Endodermal cell (in vitro differentiated cells): ENCODE data around the gene POC5. TPM values are rescaled to one million over a fixed set of nuclear protein-coding genes. Genes with fewer than 3 reads are reported as not detected.

Experiments used
- DNase-seq: peaks from one replicate; pipeline ENCODE4 v3.0.0-alpha.2; 2017
- H3K27ac ChIP-seq: 2 replicates; pipeline ENCODE4 v1.5.1; 2013; ENCODE audit warnings: mild to moderate bottlenecking, low read depth, low read length, moderate library complexity
- H3K27me3 ChIP-seq: 2 replicates; pipeline ENCODE4 v1.6.1; 2013; ENCODE audit warnings: mild to moderate bottlenecking, low read length, moderate library complexity; ENCODE audit not compliant: insufficient read depth, control insufficient read depth, poor library complexity, severe bottlenecking
- H3K36me3 ChIP-seq: 2 replicates; pipeline ENCODE4 v1.7.0; 2013; ENCODE audit warnings: mild to moderate bottlenecking, low read length, moderate library complexity; ENCODE audit not compliant: control insufficient read depth, insufficient read depth
- H3K4me1 ChIP-seq: one replicate; pipeline ENCODE4 v1.7.0; 2013; ENCODE audit warnings: low read length; ENCODE audit not compliant: control insufficient read depth, insufficient read depth
- H3K4me3 ChIP-seq: 2 replicates; pipeline ENCODE4 v1.5.1; 2013; ENCODE audit warnings: mild to moderate bottlenecking, low read length, moderate library complexity
- H3K9ac ChIP-seq: 2 replicates; pipeline ENCODE4 v1.6.1; 2013; ENCODE audit warnings: mild to moderate bottlenecking, low read length, moderate library complexity; ENCODE audit not compliant: poor library complexity, severe bottlenecking; ENCODE audit errors: extremely low read depth
- H3K9me3 ChIP-seq: 2 replicates; pipeline ENCODE4 v1.6.1; 2013; ENCODE audit warnings: mild to moderate bottlenecking, low read length, moderate library complexity; ENCODE audit not compliant: control insufficient read depth
- H3K27ac Mint-ChIP-seq: 2 replicates; pipeline ENCODE4 v1.8.0; 2020; ENCODE audit warnings: mixed read lengths
- H3K27me3 Mint-ChIP-seq: 2 replicates; pipeline ENCODE4 v1.8.0; 2021; ENCODE audit warnings: mild to moderate bottlenecking, mixed read lengths; ENCODE audit not compliant: insufficient read depth
- H3K36me3 Mint-ChIP-seq: 2 replicates; pipeline ENCODE4 v1.8.0; 2020; ENCODE audit warnings: low read depth, mixed read lengths
- H3K4me1 Mint-ChIP-seq: 2 replicates; pipeline ENCODE4 v1.8.0; 2020; ENCODE audit warnings: mixed read lengths
- H3K4me3 Mint-ChIP-seq: 2 replicates; pipeline ENCODE4 v1.8.0; 2020; ENCODE audit warnings: mild to moderate bottlenecking, moderate library complexity, mixed read lengths
- H3K9me3 Mint-ChIP-seq: 2 replicates; pipeline ENCODE4 v1.8.0; 2020; ENCODE audit warnings: mild to moderate bottlenecking, mixed read lengths
- WGBS, 2 experiments: methylation state at CpG; one replicate each; pipeline versions ENCODE4 v1.1.5 to v1.1.7; 2013; ENCODE audit warnings: missing lambda C conversion rate in 2 of 2, mixed read lengths in 1 of 2; ENCODE audit not compliant: insufficient coverage in 1 of 2, insufficient read length in 1 of 2; 5-methylcytosine and 5-hydroxymethylcytosine counted together
- total RNA-seq, 2 donors: library from RNA; stranded (reverse); fragmentation: NEBNext Ultra II Directional in 1 of 2; extraction: Animal tissue kit (Norgen Biotek cat#: 25700) in 1 of 2; gene quantifications; 2 replicates in 1 of 2; 3 replicates in 1 of 2; pipeline ENCODE4 v1.2.1, GENCODE V29; 2021
- TF ChIP-seq, protein P1 (sequence below): fragments of 200-600 bp; sonication (generic); conservative IDR thresholded peaks from 2 replicates; pipeline ENCODE4 v1.5.0; 2021; ENCODE audit warnings: antibody characterized with exemption, mild to moderate bottlenecking

POC5 gene
- total RNA-seq, 2 donors from 2014 or later: 10.7 to 13.8 TPM

DNA sequence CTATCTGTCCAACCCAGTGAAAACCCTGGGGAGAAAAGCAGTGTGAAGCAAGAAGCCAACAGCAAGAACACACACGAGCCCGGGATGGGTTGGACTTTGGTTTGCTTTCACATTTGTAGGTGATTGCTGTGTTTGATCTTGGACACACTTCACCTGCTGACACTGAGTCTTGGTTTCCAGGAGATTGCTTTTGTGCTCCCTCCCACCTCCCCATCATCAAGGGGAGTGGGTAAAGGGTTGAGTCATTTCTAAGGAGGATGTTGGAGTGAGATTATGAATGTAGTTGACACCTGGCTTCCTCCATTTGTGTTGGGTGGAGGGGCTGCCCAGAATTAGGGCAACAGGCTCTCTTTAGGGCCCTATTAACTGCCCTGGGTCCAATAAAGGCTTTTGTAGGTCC is 68.5 kb downstream of the POC5 start:
- WGBS, 2 experiments: 100% methylated on average over 2 of the region's 2 CpGs
- H3K9ac ChIP-seq: no peak overlapping the region
- Mint-ChIP-seq H3K27me3 (no peaks in the 10 kb centered on the region), H3K4me3 (no peak overlapping the region), H3K9me3 (peaks cover 9% of the 10 kb centered on the region), H3K4me1 (no peaks in the 10 kb centered on the region), H3K27ac (no peak overlapping the region), H3K36me3 (peaks cover 3% of the 10 kb centered on the region)
- no peaks in the 10 kb centered on the region for H3K27me3 ChIP-seq
- DNase-seq: no peak
- no peaks in the 10 kb centered on the region for H3K4me1 ChIP-seq
- TF ChIP-seq, protein P1, sequence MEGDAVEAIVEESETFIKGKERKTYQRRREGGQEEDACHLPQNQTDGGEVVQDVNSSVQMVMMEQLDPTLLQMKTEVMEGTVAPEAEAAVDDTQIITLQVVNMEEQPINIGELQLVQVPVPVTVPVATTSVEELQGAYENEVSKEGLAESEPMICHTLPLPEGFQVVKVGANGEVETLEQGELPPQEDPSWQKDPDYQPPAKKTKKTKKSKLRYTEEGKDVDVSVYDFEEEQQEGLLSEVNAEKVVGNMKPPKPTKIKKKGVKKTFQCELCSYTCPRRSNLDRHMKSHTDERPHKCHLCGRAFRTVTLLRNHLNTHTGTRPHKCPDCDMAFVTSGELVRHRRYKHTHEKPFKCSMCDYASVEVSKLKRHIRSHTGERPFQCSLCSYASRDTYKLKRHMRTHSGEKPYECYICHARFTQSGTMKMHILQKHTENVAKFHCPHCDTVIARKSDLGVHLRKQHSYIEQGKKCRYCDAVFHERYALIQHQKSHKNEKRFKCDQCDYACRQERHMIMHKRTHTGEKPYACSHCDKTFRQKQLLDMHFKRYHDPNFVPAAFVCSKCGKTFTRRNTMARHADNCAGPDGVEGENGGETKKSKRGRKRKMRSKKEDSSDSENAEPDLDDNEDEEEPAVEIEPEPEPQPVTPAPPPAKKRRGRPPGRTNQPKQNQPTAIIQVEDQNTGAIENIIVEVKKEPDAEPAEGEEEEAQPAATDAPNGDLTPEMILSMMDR: no peak
- H3K36me3 ChIP-seq: no peaks in the 10 kb centered on the region
- H3K27ac ChIP-seq: no peak overlapping the region
- H3K4me3 ChIP-seq: no peak overlapping the region
- no peaks in the 10 kb centered on the region for H3K9me3 ChIP-seq

DNA sequence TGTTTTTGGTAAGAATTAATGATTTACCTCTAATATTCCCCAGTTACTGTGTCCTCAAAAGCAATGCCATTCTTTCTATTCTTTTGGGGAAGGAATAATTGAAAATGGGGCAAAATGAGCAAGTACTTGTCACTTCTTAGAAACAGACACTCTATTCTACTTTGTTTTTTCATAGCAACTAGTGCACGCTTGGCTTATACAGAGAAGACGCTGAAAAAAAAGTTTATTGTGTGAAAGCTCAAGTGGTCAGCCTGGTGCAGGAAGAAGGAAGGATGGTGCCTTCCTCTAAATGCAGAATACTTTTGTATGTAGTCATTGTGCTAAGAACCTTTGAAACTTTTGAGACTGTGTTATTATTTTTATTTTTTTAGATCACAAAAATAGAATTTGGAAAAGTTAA is 76.4 kb downstream of the POC5 start:
- Histone ChIP-seq H3K9ac (no peak overlapping the region), H3K27me3 (no peaks in the 10 kb centered on the region), H3K4me1 (no peaks in the 10 kb centered on the region), H3K4me3 (no peak overlapping the region), H3K36me3 (no peaks in the 10 kb centered on the region), H3K9me3 (peaks cover 9% of the 10 kb centered on the region), H3K27ac (no peak overlapping the region)
- Mint-ChIP-seq H3K36me3 (peaks cover 24% of the 10 kb centered on the region), H3K27me3 (peaks cover 7% of the 10 kb centered on the region), H3K4me3 (no peak overlapping the region), H3K27ac (no peak overlapping the region), H3K9me3 (peaks cover 10% of the 10 kb centered on the region), H3K4me1 (no peaks in the 10 kb centered on the region)
- TF ChIP-seq, protein P1: no peak
- no peak for DNase-seq
- 94 to 100% methylated on average over 2 of the region's 2 CpGs for WGBS, 2 experiments

DNA sequence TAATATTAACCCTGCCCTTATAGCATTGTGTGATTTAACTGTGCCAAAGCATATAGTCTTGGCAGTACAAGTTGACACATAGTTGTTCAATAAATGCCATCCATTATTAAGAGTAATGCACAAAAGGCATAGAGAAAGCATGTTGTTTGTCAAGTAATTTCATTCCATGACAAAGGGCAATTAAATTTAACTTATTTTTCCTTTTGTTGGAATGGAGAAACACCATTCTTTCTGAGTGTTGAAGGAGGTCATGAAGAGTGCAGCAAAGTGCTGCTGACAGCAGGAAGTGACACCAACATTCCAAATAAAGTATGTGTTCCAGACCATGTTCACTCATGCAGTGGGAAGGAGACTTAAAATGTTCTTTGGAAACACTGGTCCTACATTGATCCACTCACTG is 76.8 kb downstream of the POC5 start:
- H3K9ac ChIP-seq: no peak overlapping the region
- H3K36me3 ChIP-seq: no peaks in the 10 kb centered on the region
- Mint-ChIP-seq H3K36me3 (peaks cover 26% of the 10 kb centered on the region), H3K4me1 (no peaks in the 10 kb centered on the region), H3K9me3 (peaks cover 10% of the 10 kb centered on the region), H3K27ac (no peak overlapping the region), H3K27me3 (peaks cover 10% of the 10 kb centered on the region), H3K4me3 (no peak overlapping the region)
- no peaks in the 10 kb centered on the region for H3K4me1 ChIP-seq
- DNase-seq: no peak
- H3K27ac ChIP-seq: no peak overlapping the region
- peaks cover 9% of the 10 kb centered on the region for H3K9me3 ChIP-seq
- no peak overlapping the region for H3K4me3 ChIP-seq
- TF ChIP-seq, protein P1: no peak
- H3K27me3 ChIP-seq: no peaks in the 10 kb centered on the region
